Epithelial cell of esophagus (primary cell): ENCODE results near the gene IDH3A.

Experiments
- DNase-seq: peaks from one replicate; pipeline ENCODE4 v3.0.0; 2010; ENCODE audit warnings: low read depth
- H3K4me3 ChIP-seq: 2 replicates; pipeline ENCODE4 v1.5.1; 2011; ENCODE audit warnings: mild to moderate bottlenecking, low read length, control low read depth
- TF ChIP-seq, protein P1 (sequence below): IDR thresholded peaks from 2 replicates; pipeline ENCODE4 v1.5.1; 2011; ENCODE audit warnings: low read depth, mild to moderate bottlenecking, low read length, control low read depth, inconsistent platforms; ENCODE audit not compliant: insufficient read depth; ENCODE audit errors: missing control alignments

IDH3A gene

DNA sequence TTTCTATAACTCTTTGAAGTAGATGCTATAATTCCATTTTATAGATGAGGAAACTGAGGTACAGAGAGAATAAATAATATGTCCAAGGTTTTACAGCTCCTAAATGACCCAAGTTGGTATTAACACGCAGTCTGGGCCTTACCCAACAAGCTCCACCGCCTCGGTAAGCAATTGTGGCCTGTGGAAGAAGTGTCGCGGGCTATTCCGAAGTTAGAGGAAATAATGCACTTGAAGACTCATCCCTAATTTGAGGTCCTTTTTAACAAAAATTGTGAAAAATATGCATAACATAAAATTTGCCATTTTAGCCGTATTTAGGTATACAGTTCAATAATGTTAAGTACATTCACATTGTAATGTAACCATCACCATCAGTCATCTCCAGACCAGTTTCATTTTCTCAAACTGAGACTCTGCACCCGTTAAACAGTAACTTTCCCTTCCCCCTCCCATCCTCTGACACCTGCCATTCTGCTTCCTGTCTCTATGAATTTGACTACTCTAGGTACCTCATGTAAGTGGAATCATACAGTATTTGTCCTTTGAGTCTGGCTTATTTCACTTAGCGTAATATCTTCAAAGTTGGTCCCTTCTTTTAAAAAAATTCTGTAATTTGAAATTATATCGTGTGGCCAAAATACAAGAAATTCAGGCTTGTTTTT, 18.2 kb downstream of the IDH3A start:
- H3K4me3 ChIP-seq: no peak overlapping the region
- TF ChIP-seq, protein P1, sequence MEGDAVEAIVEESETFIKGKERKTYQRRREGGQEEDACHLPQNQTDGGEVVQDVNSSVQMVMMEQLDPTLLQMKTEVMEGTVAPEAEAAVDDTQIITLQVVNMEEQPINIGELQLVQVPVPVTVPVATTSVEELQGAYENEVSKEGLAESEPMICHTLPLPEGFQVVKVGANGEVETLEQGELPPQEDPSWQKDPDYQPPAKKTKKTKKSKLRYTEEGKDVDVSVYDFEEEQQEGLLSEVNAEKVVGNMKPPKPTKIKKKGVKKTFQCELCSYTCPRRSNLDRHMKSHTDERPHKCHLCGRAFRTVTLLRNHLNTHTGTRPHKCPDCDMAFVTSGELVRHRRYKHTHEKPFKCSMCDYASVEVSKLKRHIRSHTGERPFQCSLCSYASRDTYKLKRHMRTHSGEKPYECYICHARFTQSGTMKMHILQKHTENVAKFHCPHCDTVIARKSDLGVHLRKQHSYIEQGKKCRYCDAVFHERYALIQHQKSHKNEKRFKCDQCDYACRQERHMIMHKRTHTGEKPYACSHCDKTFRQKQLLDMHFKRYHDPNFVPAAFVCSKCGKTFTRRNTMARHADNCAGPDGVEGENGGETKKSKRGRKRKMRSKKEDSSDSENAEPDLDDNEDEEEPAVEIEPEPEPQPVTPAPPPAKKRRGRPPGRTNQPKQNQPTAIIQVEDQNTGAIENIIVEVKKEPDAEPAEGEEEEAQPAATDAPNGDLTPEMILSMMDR: no peak
- DNase-seq: no peak

DNA sequence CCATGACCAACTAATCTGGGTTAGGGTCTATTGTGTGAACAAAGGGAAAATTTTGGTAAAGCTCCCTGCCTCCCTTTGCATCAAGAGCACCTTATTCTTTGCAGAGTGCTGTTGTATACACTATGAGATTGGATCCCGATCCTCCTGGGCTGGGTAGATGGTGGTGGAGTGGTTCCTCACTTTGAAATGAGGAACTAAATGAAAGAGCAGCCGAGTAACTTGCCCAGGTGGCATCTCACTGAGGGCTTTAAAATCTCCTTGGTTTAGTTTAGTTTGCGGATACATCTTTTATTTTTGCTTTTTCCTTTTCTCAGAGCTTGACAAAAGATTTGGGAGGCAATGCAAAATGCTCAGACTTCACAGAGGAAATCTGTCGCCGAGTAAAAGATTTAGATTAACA, 19.4 kb downstream of the IDH3A start:
- TF ChIP-seq, protein P1: no peak
- no peak overlapping the region for H3K4me3 ChIP-seq
- DNase-seq: no peak

DNA sequence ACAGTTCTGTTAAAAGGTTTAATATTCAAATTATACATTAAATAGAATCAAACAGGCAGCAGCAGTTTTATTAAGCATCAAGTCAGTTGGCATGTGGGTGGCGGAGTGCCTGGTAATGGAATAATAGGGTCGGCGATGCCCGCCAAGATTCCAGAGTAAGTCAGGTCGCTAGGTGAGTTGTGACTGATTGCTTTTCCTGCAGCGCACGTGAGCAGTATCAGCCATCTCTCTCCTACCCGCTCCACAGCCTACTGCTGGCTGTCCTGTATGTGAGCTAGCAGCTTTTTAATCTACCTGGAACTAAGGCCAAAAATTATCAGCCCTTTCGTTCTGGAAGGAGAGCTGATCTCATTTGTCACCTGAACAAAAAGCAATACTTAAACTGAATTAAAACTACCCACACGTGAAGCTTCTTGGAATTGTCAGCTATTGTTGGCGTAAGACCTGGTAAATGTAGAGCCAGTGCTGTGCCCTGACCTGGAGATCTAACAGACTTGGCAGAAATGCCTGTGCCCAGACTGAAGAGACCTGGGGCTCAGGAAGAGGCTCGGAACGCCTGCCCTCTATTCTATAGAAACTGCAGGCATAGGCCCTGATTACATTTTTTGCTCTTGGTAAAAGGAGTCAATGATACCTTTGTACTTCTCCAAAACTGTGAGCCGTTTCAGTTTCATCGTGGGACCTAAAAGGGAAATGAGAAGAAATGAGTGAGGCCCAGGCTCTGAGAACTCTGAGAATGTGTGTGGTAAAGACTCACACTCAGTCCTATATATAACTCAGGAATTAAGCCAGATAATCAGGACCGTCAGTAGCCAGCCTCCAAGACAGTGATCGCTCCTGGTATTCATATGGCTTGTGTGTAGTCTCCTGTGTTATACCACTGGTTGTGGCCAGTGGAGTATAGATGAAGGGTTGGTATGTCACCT, 21.9 kb downstream of the IDH3A start:
- no peak for DNase-seq
- no peak overlapping the region for H3K4me3 ChIP-seq
- TF ChIP-seq, protein P1: no peak

DNA sequence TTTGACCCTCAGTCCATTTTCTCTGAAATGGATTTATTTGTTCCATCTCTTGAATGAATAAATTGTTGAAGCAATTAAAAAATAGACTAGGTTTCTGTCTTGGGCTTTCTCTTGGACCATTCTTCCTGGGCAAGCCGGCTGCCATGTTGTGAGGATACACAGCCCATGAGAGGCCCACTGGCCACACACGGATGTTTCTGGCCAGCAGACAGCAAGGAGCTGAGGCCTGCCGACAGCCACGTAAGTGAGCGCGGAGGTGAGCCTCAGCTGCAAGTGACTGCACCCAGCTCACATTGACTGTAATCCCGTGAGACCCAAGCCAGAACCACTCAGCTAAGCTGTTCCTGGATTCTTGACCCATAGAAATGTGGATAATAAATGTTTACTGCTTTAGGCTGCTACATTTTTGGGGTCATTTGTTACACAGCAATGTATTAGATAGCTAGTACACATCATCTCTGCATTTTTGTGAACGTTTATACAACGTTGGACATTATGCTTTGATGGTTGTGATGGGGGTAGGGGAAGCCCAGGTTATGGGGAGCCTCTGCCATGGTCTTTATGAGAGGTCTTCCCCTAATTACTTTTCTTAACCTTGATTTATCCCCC, 22.8 kb downstream of the IDH3A start:
- no peak for DNase-seq
- TF ChIP-seq, protein P1: no peak
- H3K4me3 ChIP-seq: no peak overlapping the region

DNA sequence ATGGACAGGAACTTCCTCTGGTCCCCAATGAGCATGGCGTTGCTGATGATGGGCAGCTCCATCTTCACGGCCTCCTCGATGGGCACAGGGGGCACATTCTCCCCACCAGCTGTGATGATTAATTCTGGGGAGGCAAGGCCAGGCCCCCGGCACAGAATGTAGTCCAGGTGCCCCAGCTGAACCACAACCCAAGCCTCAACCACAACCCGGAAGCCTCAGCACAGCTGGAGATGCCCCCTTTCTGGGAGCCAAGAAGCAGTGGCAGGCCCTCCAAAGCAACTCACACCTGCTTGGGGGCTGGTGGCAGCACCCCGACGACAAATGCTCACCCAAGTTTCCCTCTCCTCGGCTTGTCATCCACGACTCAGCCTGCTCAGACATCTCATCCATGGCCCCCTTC, 25.2 kb downstream of the IDH3A start:
- no peak overlapping the region for H3K4me3 ChIP-seq
- TF ChIP-seq, protein P1: no peak
- no peak for DNase-seq

DNA sequence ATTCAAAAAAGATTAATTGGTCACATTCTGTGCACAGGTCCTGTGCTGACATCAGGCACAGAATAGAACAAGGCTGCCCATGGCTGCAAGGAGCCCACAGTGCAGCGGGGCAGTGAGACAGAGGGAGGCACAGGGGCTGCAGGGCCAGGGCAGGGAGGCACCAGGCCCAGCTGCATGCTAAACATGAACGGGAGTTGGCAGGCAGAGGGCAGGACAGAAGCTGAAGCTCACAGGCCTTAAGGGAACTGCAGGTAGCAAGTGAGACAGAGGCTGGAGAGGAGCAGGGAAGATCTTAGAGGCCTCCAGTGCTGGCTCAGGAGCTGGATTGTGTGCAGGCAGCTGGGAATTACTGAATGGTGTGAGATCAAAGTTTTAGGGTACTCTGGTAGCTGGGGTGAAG, 26.2 kb downstream of the IDH3A start:
- no peak for DNase-seq
- TF ChIP-seq, protein P1: no peak
- no peak overlapping the region for H3K4me3 ChIP-seq
